ENCODE results near the gene TIMP1. TPM values are rescaled to one million over a fixed set of nuclear protein-coding genes. Genes with fewer than 3 reads are reported as not detected.

Gene TIMP1
- total RNA-seq: 51.4 TPM

- ATAC-seq: peak; percentile 90
Measured at GRCh38 chrX:47581731-47582647, at the start of gene TIMP1. TSS of gene TIMP1 (plus strand) at chrX:47582436. CDS start at chrX:47583416, 980 bp downstream.

- no peak for ATAC-seq
Measured at GRCh38 chrX:47539860-47540259, 42.4 kb upstream of the TIMP1 start.

- ATAC-seq: peak; percentile 98
Measured at GRCh38 chrX:47540754-47541538, 41.3 kb upstream of the TIMP1 start.

GRCh38 chrX:47543496-47543895 lies 38.7 kb upstream of the TIMP1 start:
- ATAC-seq: no peak

GRCh38 chrX:47556045-47556623 lies 26.1 kb upstream of the TIMP1 start:
- ATAC-seq: peak; percentile 97

- no peak for ATAC-seq
Measured at GRCh38 chrX:47558436-47558835, 23.8 kb upstream of the TIMP1 start.

- no peak for ATAC-seq
Measured at GRCh38 chrX:47560179-47560933, 21.9 kb upstream of the TIMP1 start.

GRCh38 chrX:47560934-47561658 lies 21.1 kb upstream of the TIMP1 start, which contains the start of gene ARAF:
TSS of gene ARAF (plus strand) at chrX:47561205. CDS start at chrX:47562968, 1,763 bp downstream.
- peak; percentile 95 for ATAC-seq

- no peak for ATAC-seq
Measured at GRCh38 chrX:47561659-47562151, 20.5 kb upstream of the TIMP1 start.

GRCh38 chrX:47562615-47563243 lies 19.5 kb upstream of the TIMP1 start:
- no peak for ATAC-seq

- no peak for ATAC-seq
Measured at GRCh38 chrX:47563801-47564315, 18.4 kb upstream of the TIMP1 start.

- no peak for ATAC-seq
Measured at GRCh38 chrX:47564438-47565085, 17.7 kb upstream of the TIMP1 start.

- no peak for ATAC-seq
Measured at GRCh38 chrX:47566841-47567240, 15.4 kb upstream of the TIMP1 start.

GRCh38 chrX:47568656-47569295 lies 13.5 kb upstream of the TIMP1 start:
- no peak for ATAC-seq

GRCh38 chrX:47570794-47571193 lies 11.4 kb upstream of the TIMP1 start:
- no peak for ATAC-seq

GRCh38 chrX:47571215-47571614 lies 11.0 kb upstream of the TIMP1 start:
- no peak for ATAC-seq

GRCh38 chrX:47571896-47572295 lies 10.3 kb upstream of the TIMP1 start:
- ATAC-seq: no peak

- peak; percentile 14 for ATAC-seq
Measured at GRCh38 chrX:47572773-47573340, 9.4 kb upstream of the TIMP1 start.

All from esophagus mucosa (tissue), 1 donor.